GM19238 (cell line): ENCODE measurements around the gene PARP12.

Experiments used
- DNase-seq: peaks from one replicate; pipeline ENCODE4 v3.0.0; 2011; ENCODE audit warnings: low spot score; ENCODE audit not compliant: insufficient read length

The PARP12 gene

GRCh38 chr7:140035400-140036223, 27.1 kb downstream of the PARP12 start:
- DNase-seq: no peak

GRCh38 chr7:140034421-140034820, 28.3 kb downstream of the PARP12 start:
- no peak for DNase-seq

GRCh38 chr7:140033779-140034363, 28.9 kb downstream of the PARP12 start:
- no peak for DNase-seq

DNA sequence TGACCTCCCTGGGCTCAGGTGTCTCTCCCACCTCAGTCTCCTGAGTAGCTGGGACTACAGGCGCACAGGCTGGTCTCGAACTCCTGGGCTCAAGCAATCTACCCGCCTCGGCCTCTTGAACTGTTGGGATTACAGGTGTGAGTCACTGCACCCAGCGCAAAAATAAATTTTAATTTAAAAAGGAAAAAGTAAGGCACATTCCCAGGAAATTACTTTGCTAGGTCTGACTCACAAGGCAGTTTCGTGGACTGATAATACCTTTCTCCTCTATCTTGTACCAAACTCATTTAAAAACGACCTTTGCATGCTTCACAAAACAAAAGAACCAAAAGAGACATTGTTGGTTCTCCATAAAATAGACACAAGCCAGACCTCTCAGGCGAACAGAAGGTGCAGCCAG, 29.7 kb downstream of the PARP12 start:
- DNase-seq: no peak

DNA sequence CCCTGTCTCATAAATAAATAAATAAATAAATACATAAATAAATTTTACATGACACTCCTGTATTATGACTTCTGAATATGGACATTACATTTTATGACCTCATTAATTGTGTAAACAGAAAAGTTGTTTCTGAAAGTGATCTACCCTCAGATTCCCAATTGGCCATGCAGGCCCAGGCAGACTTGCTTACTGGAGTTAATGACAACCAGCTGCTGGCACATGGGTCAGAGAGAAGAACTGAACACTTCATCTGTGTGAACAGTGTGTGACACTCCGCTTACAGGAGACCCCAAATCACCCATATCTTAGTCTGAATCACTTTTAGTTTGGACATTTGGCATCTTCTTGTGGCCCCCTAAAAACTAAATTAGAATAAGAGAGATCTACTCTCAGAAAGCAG, 31.4 kb downstream of the PARP12 start:
- no peak for DNase-seq

DNA sequence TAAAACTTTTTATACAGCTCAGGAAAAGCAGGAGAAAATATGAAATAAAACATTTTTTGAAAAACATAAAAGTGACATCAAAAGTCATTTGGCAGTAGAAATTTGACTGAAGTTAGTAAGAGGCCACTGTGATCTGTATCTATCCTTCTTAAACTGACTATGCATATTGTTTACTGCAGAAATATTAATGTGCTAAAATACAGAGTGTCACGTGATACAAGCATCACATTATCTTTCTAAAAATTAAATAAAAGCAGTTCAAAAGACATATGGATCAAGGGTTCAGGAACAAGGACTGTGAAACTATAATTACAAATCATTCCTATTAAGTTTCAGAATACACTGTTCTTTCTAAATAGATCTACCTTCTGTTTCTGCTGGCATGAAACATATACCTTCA, 33.7 kb downstream of the PARP12 start:
- no peak for DNase-seq

DNA sequence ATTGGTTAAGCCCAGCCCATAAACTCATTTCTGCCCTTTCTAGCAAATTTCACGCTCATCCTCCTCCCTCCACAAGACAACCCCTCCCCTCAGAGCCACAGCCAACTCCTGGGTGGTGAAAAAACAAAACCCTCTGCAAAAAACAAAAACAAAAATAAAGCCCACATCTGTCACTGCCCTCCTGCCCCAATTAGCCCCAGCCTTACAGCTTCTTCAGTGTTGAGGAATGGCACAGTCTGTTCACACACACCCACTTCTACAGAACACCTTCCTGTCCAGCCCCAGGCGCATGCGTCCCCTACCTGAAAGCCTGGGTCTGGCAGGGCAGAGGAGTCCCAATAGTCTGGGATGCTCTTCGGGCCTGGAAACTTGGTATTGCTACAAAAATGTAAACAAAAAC, 34.4 kb downstream of the PARP12 start:
- DNase-seq: no peak

DNA sequence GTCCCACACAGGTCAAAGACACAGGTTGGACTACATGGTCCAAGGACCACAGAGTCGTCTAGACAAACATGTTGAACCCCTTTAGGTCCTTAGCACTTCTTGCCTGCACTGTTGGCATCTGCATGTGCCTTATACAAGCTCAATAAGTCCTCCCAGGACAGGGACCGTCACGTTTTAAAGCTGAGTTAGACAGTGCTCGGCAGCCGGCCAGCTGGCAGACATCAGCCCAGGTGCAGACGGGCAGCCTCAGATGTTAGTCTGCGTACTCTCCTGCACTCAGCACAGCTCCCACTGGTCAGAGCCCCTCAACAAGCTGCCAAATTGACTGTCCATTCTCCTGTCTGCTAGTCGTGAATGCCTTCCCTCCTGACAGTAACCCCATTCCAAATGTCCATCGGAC, 34.9 kb downstream of the PARP12 start:
- no peak for DNase-seq

- DNase-seq: no peak
Measured at GRCh38 chr7:140026935-140027334, 35.8 kb downstream of the PARP12 start.

DNA sequence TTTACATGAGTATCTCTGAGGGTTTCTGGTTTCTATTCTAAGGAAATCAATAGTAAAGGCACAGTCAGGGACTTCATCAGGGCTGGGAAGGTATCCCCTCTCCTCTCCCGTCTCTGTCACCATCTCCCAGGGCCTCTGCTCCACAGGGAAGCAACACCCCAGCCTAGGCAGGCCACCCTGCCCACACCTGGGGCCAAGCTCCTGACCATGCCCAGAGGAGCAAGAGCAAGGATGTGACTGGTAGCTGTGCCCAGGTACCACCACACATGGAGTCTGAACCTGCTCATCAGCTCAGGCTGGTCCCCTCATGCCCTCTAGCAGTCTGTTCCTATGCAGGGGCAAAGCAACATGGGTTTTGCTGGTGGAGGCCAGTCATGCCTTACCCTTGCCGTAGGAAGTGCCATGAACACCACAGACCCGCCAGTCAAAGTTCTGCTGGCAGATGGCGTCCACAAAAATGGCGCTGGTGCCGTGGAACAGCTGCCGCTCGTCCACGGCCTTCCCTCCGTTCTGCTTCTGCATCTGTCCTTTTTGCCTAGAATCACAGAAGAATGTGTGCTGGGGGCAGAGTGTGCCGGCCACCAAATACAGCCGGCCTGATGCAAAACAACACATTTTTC, 36.8 kb downstream of the PARP12 start:
- no peak for DNase-seq

GRCh38 chr7:140025241-140025640, 37.5 kb downstream of the PARP12 start:
- no peak for DNase-seq

DNA sequence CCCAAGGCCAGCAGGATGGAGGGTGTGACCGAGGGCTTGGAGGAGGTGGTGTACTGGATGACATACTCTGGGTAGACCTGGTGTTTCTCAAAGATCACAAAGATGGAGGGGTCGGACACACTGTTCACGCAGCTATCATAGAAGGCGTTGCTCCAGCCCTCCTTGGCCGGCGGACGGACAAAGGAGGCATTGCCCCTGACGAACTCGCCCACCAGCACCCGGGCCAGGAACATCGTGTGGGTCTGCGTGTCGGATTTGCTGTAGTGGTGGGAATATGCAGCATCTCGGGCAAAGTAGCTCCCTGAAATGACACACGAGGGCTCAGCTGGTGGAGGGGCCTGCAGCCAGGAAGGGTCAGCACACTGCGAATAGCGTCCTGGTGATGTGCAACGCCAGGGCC, 38.2 kb downstream of the PARP12 start:
- no peak for DNase-seq

DNA sequence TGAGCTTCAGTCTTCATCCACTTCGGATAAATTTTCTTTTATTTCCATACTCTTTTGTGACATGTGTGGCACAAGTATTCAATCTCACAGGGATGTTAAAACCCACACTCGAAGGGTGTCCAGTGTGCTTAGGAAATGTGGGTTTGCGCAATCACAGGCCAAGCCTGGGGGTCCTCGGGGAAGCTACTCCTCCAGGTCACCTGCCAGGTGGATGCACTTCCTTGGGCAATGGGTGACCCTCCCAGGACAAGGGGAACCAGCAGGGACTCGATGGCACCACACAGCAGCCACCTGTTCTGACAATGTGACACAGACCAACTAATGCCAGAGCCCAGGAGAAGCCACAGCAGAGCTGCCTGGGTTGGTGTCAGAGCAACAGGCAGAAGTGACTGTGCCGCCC, 39.0 kb downstream of the PARP12 start:
- no peak for DNase-seq

DNA sequence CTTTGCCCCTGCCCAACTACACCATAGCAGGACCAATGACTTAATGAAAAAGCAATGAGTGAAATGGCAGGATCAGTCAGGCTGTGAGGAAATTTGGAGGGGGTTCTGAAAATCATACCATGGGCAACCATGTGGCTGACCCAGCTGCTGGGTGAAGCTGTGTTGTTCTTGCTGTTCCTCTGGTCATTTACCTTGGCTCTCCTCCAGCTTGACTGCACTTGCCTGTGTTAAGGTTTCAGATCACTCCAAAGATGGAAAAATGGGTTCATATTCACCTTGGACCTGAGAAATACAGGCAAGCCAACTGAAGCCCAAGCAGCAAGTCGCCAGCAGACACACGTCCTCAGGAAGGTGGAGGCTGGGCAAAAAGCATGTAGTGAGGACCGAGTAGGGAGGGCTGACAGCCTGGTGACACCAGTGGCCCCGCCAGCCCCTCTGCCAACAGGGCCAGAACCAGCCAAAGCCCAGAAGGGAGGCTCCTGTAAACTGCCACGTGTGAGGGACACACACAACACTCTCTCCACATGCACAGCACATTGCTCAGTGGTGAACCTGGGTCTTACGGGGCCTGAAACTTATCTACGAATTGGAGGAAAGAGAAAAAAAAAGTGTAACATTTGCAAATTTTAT, 40.1 kb downstream of the PARP12 start:
- DNase-seq: no peak

- DNase-seq: no peak
Measured at GRCh38 chr7:140021603-140022002, 41.1 kb downstream of the PARP12 start.

DNA sequence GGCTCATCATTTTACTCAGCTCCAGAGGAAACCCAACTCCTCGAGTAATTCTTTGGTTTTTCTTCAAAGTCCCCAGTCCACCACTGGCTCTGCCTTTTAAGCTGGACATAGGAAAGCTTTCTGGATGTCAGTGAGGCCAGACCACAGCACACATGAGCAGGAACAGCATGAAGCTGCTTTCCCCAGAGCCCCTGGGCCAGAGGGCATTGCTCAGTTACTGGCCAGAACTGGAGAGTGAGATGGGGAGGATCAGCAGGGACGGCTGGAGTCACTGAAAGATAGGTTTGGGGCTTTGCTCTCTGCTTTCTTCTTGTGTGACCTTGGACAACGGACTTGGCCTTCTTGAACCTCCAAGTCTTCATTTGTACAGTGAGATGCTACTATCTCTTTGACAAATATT, 43.1 kb downstream of the PARP12 start:
- no peak for DNase-seq

DNA sequence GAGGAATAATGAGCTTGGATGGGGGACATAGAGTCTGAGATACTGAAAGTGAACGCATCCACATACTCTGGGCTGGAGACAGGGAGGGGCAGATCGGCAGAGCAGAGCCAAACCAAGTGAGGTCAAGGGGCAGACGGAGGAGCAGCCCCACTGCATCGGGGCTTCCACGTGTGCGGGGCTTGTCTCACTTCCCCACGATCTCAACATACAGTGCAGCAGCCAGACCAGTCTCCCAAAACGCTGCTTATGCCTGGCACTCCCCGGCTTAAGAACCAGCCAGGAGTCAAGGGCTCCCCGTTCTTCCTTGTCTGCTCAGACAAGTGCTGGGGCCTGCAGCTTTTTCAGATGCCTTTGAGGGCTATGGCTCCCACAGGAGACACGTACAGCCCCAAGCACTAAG, 43.6 kb downstream of the PARP12 start:
- no peak for DNase-seq

DNA sequence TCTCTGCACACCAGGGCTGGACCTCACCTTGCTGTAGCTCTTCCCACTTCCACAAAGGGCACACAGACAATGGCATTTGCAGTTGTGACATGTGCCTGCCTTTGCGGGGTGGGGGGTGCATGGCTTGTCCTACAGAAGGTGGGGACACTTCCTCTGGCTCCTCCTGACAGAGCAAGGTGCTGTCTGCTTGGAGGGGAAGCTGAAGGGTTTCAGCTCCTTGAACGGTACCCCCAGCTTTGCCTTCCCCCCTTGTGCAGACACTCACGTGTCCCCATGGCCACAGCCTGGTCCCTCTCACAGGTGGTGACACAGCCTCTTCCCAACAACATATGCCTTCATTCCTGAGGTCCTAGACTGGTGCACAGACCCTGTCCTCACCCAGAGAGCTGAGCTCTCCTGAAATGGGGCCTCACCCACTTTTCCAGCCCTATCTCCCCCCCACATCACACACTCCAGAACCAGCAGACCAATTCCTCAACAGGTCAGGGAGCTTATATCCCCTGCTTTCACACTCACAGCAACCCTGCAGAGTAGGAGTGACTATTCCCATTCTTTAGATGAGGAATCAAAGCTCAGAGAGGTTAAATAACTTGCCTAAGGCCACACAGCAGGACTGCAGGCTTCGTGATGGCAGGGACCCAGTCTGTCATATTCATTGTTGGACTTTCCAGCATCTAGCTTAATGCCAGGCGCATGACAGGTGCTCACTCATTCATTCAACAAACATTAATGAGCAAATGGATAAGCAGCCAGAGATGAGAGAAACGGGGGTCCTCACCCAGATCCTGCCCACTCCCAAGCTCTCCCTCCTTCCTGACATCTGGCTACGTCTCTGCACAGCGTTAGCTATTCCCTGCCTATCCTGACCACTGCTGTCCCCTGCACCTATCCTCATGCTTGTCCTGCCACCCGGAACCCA, 44.4 kb downstream of the PARP12 start:
- DNase-seq: no peak

DNA sequence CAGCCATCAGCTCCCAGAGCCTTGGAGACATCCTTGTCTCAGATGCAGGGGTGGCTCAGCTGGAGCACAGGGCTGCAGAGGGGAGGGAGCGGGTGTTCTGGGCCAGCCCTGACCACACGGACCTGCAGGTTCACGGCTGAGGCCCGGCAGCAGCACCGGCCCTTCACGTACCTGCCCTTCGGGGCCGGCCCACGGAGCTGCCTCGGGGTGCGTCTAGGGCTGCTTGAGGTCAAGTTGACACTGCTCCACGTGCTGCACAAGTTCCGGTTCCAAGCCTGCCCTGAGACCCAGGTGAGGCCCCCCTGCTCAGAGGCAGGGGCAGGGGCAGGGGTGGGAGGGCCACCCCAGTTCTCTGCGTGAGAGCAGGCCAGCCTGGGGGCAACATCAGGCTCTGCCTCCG, 45.2 kb downstream of the PARP12 start:
- DNase-seq: no peak

DNA sequence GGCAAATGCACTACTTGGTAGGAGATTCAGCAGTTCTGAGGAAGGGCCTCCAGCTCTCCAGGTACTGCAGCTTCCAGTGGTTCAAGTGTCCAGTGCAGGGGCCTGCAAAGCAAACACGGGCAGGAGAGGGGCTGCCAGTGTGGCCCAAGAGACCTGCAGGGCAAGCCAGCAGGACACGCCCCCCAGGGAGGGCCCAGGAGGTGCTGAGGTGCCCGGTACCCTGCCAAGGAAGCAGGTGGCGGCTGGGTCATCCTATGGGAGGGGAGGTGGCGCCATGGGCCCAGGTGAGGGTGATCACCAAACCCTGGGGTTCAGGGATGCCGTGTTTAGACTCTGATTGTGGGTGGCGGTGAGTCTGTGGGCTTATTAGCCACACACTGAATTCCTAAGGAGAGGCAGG, 45.7 kb downstream of the PARP12 start:
- DNase-seq: no peak

GRCh38 chr7:140016540-140016939, 46.2 kb downstream of the PARP12 start:
- DNase-seq: no peak
